ENCODE results near the gene PRAC1. TPM values are rescaled to one million over a fixed set of nuclear protein-coding genes. Genes with fewer than 3 reads are reported as not detected.

Gene PRAC1
- total RNA-seq, 4 donors from 2014 or later = not detected

- TF ChIP-seq EP300 (IDR thresholded peaks at IDR 0.05) (no peak), POLR2A (IDR thresholded peaks at IDR 0.05; ENCODE audit: low read depth) (no peak), POLR2AphosphoS5 (IDR thresholded peaks at IDR 0.05) (no peak), CTCF (IDR thresholded peaks at IDR 0.05) (no peak)
- intact Hi-C loops (cut with DNase I) = no loop called here
These were observed 17.7 kb downstream of the PRAC1 start for GRCh38 chr17:48704361-48705248.

GRCh38 chr17:48701864-48702532 lies 20.3 kb downstream of the PRAC1 start:
- Histone ChIP-seq H3K27ac (replicated peaks in 1 of 4) (no peak overlapping the region), H3K36me3 (no peaks in the 10 kb centered on the region), H3K4me3 (no peak overlapping the region), H3K27me3 (peaks cover 0 to 92% (median 8%) of the 10 kb centered on the region in 4 donors), H3K9me3 (no peaks in the 10 kb centered on the region), H3K4me1 (no peaks in the 10 kb centered on the region)
- intact Hi-C loops (cut with DNase I) = no loop called here
- TF ChIP-seq CTCF (IDR thresholded peaks at IDR 0.05) (no peak), POLR2AphosphoS5 (IDR thresholded peaks at IDR 0.05) (no peak), POLR2A (IDR thresholded peaks at IDR 0.05; ENCODE audit: low read depth) (no peak)
- DNase-seq (ENCODE audit: extremely low spot score) = no peak
- 82% methylated on average over 10 of the region's 10 CpGs for WGBS

More at GRCh38 chr17:48704361-48705248, 17.7 kb downstream of the PRAC1 start:
- Histone ChIP-seq H3K36me3 (no peaks in the 10 kb centered on the region), H3K4me3 (no peak overlapping the region), H3K4me1 (no peaks in the 10 kb centered on the region), H3K27ac (replicated peaks in 1 of 4) (no peak overlapping the region), H3K27me3 (peaks cover 0 to 91% (median 11%) of the 10 kb centered on the region in 4 donors), H3K9me3 (no peaks in the 10 kb centered on the region)
- no peak for DNase-seq (ENCODE audit: extremely low spot score)
- WGBS = 73% methylated on average over 11 of the region's 11 CpGs

- H3K27me3 ChIP-seq = peaks cover 0 to 49% (median 6%) of the 10 kb centered on the region in 4 donors
- no peak overlapping the region for H3K27ac ChIP-seq (replicated peaks in 1 of 4)
- 61% methylated on average over 1 of the region's 1 CpG for WGBS
- intact Hi-C loops (cut with DNase I) = no loop called here
- no peak for DNase-seq (ENCODE audit: extremely low spot score)
- H3K4me3 ChIP-seq = no peak overlapping the region
- peaks cover 0 to 6% (median 3%) of the 10 kb centered on the region in 4 donors for H3K9me3 ChIP-seq
- H3K4me1 ChIP-seq = no peaks in the 10 kb centered on the region
- H3K36me3 ChIP-seq = no peaks in the 10 kb centered on the region
- no peak for TF ChIP-seq POLR2A (IDR thresholded peaks at IDR 0.05; ENCODE audit: low read depth)
These were observed 29.1 kb downstream of the PRAC1 start for GRCh38 chr17:48693178-48693577.

GRCh38 chr17:48692049-48692448 lies 30.3 kb downstream of the PRAC1 start:
- TF ChIP-seq POLR2A (IDR thresholded peaks at IDR 0.05; ENCODE audit: low read depth) = no peak
- TF ChIP-seq CTCF (IDR thresholded peaks at IDR 0.05) = no peak
- TF ChIP-seq POLR2AphosphoS5 (IDR thresholded peaks at IDR 0.05) = no peak
- TF ChIP-seq EP300 (IDR thresholded peaks at IDR 0.05) = no peak
- WGBS = 85% methylated on average over 1 of the region's 1 CpG

GRCh38 chr17:48690655-48691054 lies 31.7 kb downstream of the PRAC1 start:
- Histone ChIP-seq H3K9me3 (peaks cover 0 to 6% (median 3%) of the 10 kb centered on the region in 4 donors), H3K4me3 (no peak overlapping the region), H3K27me3 (peaks cover 0 to 41% (median 6%) of the 10 kb centered on the region in 4 donors), H3K27ac (replicated peaks in 1 of 4) (no peak overlapping the region), H3K36me3 (no peaks in the 10 kb centered on the region), H3K4me1 (no peaks in the 10 kb centered on the region)
- intact Hi-C loops (cut with DNase I) = no loop called here
- DNase-seq (ENCODE audit: extremely low spot score) = no peak
- TF ChIP-seq POLR2AphosphoS5 (IDR thresholded peaks at IDR 0.05) (no peak), EP300 (IDR thresholded peaks at IDR 0.05) (no peak), POLR2A (IDR thresholded peaks at IDR 0.05; ENCODE audit: low read depth) (no peak), CTCF (IDR thresholded peaks at IDR 0.05) (no peak)
- 82% methylated on average over 5 of the region's 5 CpGs for WGBS

More at GRCh38 chr17:48692049-48692448, 30.3 kb downstream of the PRAC1 start:
- intact Hi-C loops (cut with DNase I) = no loop called here
- Histone ChIP-seq H3K36me3 (no peaks in the 10 kb centered on the region), H3K4me3 (no peak overlapping the region), H3K27ac (replicated peaks in 1 of 4) (no peak overlapping the region), H3K9me3 (peaks cover 0 to 6% (median 3%) of the 10 kb centered on the region in 4 donors), H3K4me1 (no peaks in the 10 kb centered on the region), H3K27me3 (peaks cover 0 to 43% (median 6%) of the 10 kb centered on the region in 4 donors)
- no peak for DNase-seq (ENCODE audit: extremely low spot score)
